Stimulated activated CD8-positive, alpha-beta memory T cell treated with anti-CD3 and anti-CD28 coated beads, Interleukin-15, amount 100 ng/mL, for 4 hours (primary cell): ENCODE results near the gene SNCG.
"Not testable (repeated sequence)": the region's sequence is repeated elsewhere in the genome, so short reads cannot be mapped to it uniquely, and the experiment has no call there.

ENCODE experiments used
- DNase-seq, 2 donors: peaks; one replicate each; pipeline ENCODE4 v3.0.0-alpha.2; 2020; ENCODE audit warnings: low read depth in 2 of 2

SNCG gene

GRCh38 chr10:86945361-86946212, 12.8 kb upstream of the SNCG start:
- DNase-seq: no peak

- no peak for DNase-seq
These were observed 11.9 kb upstream of the SNCG start for GRCh38 chr10:86946213-86947155.

GRCh38 chr10:86947806-86948205, 10.6 kb upstream of the SNCG start:
- DNase-seq: not testable (repeated sequence)

- DNase-seq: no peak
These were observed 8.1 kb upstream of the SNCG start for GRCh38 chr10:86950349-86950748.

- DNase-seq: no peak
These were observed 7.1 kb upstream of the SNCG start for GRCh38 chr10:86951184-86951761.

- DNase-seq: no peak
These were observed 6.3 kb upstream of the SNCG start for GRCh38 chr10:86952106-86952505.

GRCh38 chr10:86952697-86953096, 5.7 kb upstream of the SNCG start:
- not testable (repeated sequence) for DNase-seq

- DNase-seq: no peak
These were observed 4.4 kb upstream of the SNCG start for GRCh38 chr10:86953747-86954680.

GRCh38 chr10:86954681-86955500, 3.5 kb upstream of the SNCG start:
- no peak for DNase-seq

GRCh38 chr10:86955501-86956194, 2.8 kb upstream of the SNCG start:
- no peak for DNase-seq

- DNase-seq: no peak
These were observed 2.1 kb upstream of the SNCG start for GRCh38 chr10:86956195-86956847.

- no peak for DNase-seq
These were observed 1.5 kb upstream of the SNCG start for GRCh38 chr10:86956848-86957448.

- no peak for DNase-seq
These were observed 806 bp upstream of the SNCG start, which contains the start of gene MMRN2 for GRCh38 chr10:86957471-86958115. Gene MMRN2, minus strand, starts transcription at chr10:86957615. Its CDS starts 74 bp downstream, at chr10:86957541.

GRCh38 chr10:86958901-86959736, 720 bp downstream of the SNCG start:
- no peak for DNase-seq

- DNase-seq: no peak
These were observed 1.3 kb downstream of the SNCG start for GRCh38 chr10:86959737-86960002.

GRCh38 chr10:86960003-86960862, 1.8 kb downstream of the SNCG start:
- no peak for DNase-seq
